HG03354 (cell line): ENCODE results near the gene GDNF.
"Not testable (repeated sequence)": the region's sequence is repeated elsewhere in the genome, so short reads cannot be mapped to it uniquely, and the experiment has no call there.

Experiments
- ATAC-seq: cut with Tn5 transposase; IDR thresholded peaks from one replicate; pipeline ENCODE4 v1.9.1; 2021; ENCODE audit warnings: mild to moderate bottlenecking; ENCODE audit not compliant: unreplicated experiment, poor library complexity, severe bottlenecking

Gene GDNF

GRCh38 chr5:37839407-37840052, at the start of gene GDNF:
Gene GDNF (minus strand): TSS chr5:37840041. CDS start chr5:37834796, 5,245 bp downstream.
- ATAC-seq = no peak

GRCh38 chr5:37888476-37888875, 48.6 kb upstream of the GDNF start:
- ATAC-seq = no peak

GRCh38 chr5:37886242-37886905, 46.5 kb upstream of the GDNF start:
- no peak for ATAC-seq

- no peak for ATAC-seq
Observed at GRCh38 chr5:37882636-37883035, 42.8 kb upstream of the GDNF start.

GRCh38 chr5:37881359-37881758, 41.5 kb upstream of the GDNF start:
- ATAC-seq = peak; percentile 71

- no peak for ATAC-seq
Observed at GRCh38 chr5:37876943-37877342, 37.1 kb upstream of the GDNF start.

- no peak for ATAC-seq
Observed at GRCh38 chr5:37876245-37876644, 36.4 kb upstream of the GDNF start.

- ATAC-seq = no peak
Observed at GRCh38 chr5:37875051-37875787, 35.4 kb upstream of the GDNF start.

GRCh38 chr5:37873988-37874387, 34.1 kb upstream of the GDNF start:
- no peak for ATAC-seq

GRCh38 chr5:37871023-37871815, 31.4 kb upstream of the GDNF start:
- ATAC-seq = no peak

GRCh38 chr5:37869216-37869615, 29.4 kb upstream of the GDNF start:
- no peak for ATAC-seq

- no peak for ATAC-seq
Observed at GRCh38 chr5:37867654-37868053, 27.8 kb upstream of the GDNF start.

- ATAC-seq = not testable (repeated sequence)
Observed at GRCh38 chr5:37862907-37863306, 23.1 kb upstream of the GDNF start.

GRCh38 chr5:37860206-37860605, 20.4 kb upstream of the GDNF start:
- no peak for ATAC-seq

- peak; percentile 98 for ATAC-seq
Observed at GRCh38 chr5:37859805-37860204, 20.0 kb upstream of the GDNF start.

GRCh38 chr5:37858250-37858649, 18.4 kb upstream of the GDNF start:
- ATAC-seq = no peak

- ATAC-seq = no peak
Observed at GRCh38 chr5:37857696-37858095, 17.9 kb upstream of the GDNF start.

- no peak for ATAC-seq
Observed at GRCh38 chr5:37855438-37855837, 15.6 kb upstream of the GDNF start.

- ATAC-seq = no peak
Observed at GRCh38 chr5:37851305-37851704, 11.5 kb upstream of the GDNF start.

- ATAC-seq = no peak
Observed at GRCh38 chr5:37850226-37850865, 10.5 kb upstream of the GDNF start.
